Stomach (tissue), 9 donors: ENCODE results near the gene ZBTB22. TPM values are rescaled to one million over a fixed set of nuclear protein-coding genes. Genes with fewer than 3 reads are reported as not detected.

ENCODE experiments used
- DNase-seq, 2 donors: peaks; one replicate each; pipeline versions ENCODE4 v3.0.0 to v3.0.0-alpha.2; 2013 to 2019
- H3K27ac ChIP-seq, 5 donors: fragments of 200-600 bp in 4 of 5; sonication (generic) in 4 of 5; one replicate each; pipeline ENCODE4 v1.5.1; 2013 to 2019; ENCODE audit warnings: mild to moderate bottlenecking in 1 of 5, moderate library complexity in 1 of 5
- H3K27me3 ChIP-seq, 3 donors: fragments of 200-600 bp; sonication (generic); one replicate each; pipeline ENCODE4 v1.5.1; 2017 to 2019; ENCODE audit warnings: mixed run types in 1 of 3
- H3K36me3 ChIP-seq, 4 donors: fragments of 200-600 bp; sonication (generic); 1 replicate in 3 of 4; 2 replicates in 1 of 4; pipeline ENCODE4 v1.5.1; 2016 to 2019
- H3K4me1 ChIP-seq, 4 donors: fragments of 200-600 bp; sonication (generic); one replicate each; pipeline ENCODE4 v1.5.1; 2016 to 2019
- H3K4me3 ChIP-seq, 4 donors: fragments of 200-600 bp; sonication (generic) in 3 of 4; one replicate each; pipeline ENCODE4 v1.5.1; 2016 to 2019; ENCODE audit warnings: mild to moderate bottlenecking in 1 of 4
- H3K9me3 ChIP-seq, 4 donors: fragments of 200-600 bp; sonication (generic); one replicate each; pipeline ENCODE4 v1.5.1; 2016 to 2019
- EP300 ChIP-seq: sonication (generic); formaldehyde crosslinking; IDR thresholded peaks from one replicate; pipeline ENCODE4 v1.6.1; 2017; ENCODE audit warnings: antibody characterized with exemption
- POLR2A ChIP-seq, 4 donors: fragments of 450-650 bp; IDR thresholded peaks; one replicate each; pipeline ENCODE4 v1.6.1; 2016; ENCODE audit warnings: antibody characterized with exemption in 4 of 4, control low read depth in 2 of 4, mild to moderate bottlenecking in 1 of 4, moderate library complexity in 1 of 4
- POLR2AphosphoS5 ChIP-seq, 3 donors: sonication (generic); formaldehyde crosslinking; IDR thresholded peaks; one replicate each; pipeline ENCODE4 v1.6.1; 2016; ENCODE audit warnings: antibody characterized with exemption in 3 of 3
- WGBS, 5 donors: extraction: QIAGEN DNeasy Blood & Tissue Kit in 3 of 5; methylation state at CpG; one replicate each; pipeline versions ENCODE4 v1.1.5 to v1.1.7; 2013 to 2018; 5-methylcytosine and 5-hydroxymethylcytosine counted together
- intact Hi-C: fragments of 100-400 bp; cut with DNase I; formaldehyde crosslinking; loops from one replicate; pipeline ENCODE4 v1.15.1; 2023; ENCODE audit warnings: low total_unique reads
- polyA plus RNA-seq, 3 donors: library from polyadenylated mRNA; stranded (reverse); fragments of 200-250 nt; gene quantifications; one replicate each; pipeline ENCODE4 v1.2.3, GENCODE V29; 2013
- total RNA-seq, 5 donors: library from RNA; depleted of rRNA; stranded (reverse); fragments of >200 nt; gene quantifications; one replicate each; pipeline versions ENCODE4 v1.1.0 to v1.2.3, GENCODE V29; 2014 to 2016
- TF ChIP-seq, protein P1 (sequence below), 7 experiments: fragments of 450-650 bp in 4 of 7; fragments of 200-600 bp in 3 of 7; sonication (generic) in 3 of 7; IDR thresholded peaks; one replicate each; pipeline ENCODE4 v1.5.1; 2016 to 2019; ENCODE audit warnings: antibody characterized with exemption in 7 of 7, control low read depth in 2 of 7, mild to moderate bottlenecking in 1 of 7
- donor health status: healthy with polysubstance abuse.
- donor health status: Bipolar disorder and iron deficiency.
- donor health status: healthy.

ZBTB22 gene
- total and polyA plus RNA-seq, 8 donors, result 1.2 to 45.2 (median 11.1) TPM

DNA sequence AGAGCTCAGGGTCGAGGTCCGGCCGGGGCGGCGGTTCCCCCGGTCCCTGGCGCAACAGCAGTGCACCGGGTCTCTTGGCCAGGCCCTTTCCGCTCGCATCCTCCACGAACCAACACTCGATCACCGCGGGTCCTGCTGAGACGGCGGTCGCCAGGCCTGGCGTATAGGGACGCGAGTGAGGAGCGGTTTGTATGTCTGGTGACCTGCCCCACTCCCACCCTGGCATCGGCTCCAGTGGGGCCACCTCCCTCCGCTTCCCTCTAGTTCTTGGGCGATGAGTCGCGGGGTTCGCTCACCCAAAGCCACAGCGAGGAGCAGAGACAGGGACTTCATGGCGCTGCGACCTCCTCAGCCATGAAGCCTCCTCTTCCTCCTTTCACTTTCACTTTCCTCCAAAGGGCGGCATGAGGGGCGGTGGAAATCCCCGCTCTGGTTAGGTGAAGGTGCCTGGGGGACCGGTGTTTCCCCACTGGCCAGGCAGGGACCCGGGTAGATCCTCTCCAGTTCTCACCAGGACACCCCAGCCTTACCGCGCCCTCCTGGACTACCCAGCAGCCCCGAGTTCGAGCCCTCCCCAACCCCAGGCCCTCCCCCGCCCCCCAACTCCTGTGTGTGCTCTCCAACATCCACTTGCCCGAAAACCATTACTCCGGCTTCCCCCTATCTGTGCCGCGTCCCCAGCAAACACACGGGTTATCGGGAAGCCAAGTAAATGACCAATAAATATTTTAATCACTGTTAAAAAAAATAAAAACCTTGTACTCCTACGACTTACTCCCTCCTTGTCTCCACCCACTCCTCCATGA, 3.6 kb downstream of the ZBTB22 start, which contains the start of gene TAPBP:
Gene TAPBP (minus strand): TSS at position 370 of the 806 bp plus-strand sequence. CDS start 37 bp downstream, at position 333.
- H3K36me3 ChIP-seq, result peaks cover 13 to 41% (median 37%) of the 10 kb centered on the region in 4 donors
- peaks cover 31 to 75% (median 64%) of the 10 kb centered on the region in 4 donors for H3K4me1 ChIP-seq
- TF ChIP-seq, protein P1, sequence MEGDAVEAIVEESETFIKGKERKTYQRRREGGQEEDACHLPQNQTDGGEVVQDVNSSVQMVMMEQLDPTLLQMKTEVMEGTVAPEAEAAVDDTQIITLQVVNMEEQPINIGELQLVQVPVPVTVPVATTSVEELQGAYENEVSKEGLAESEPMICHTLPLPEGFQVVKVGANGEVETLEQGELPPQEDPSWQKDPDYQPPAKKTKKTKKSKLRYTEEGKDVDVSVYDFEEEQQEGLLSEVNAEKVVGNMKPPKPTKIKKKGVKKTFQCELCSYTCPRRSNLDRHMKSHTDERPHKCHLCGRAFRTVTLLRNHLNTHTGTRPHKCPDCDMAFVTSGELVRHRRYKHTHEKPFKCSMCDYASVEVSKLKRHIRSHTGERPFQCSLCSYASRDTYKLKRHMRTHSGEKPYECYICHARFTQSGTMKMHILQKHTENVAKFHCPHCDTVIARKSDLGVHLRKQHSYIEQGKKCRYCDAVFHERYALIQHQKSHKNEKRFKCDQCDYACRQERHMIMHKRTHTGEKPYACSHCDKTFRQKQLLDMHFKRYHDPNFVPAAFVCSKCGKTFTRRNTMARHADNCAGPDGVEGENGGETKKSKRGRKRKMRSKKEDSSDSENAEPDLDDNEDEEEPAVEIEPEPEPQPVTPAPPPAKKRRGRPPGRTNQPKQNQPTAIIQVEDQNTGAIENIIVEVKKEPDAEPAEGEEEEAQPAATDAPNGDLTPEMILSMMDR (IDR thresholded peaks at IDR 0.05), result no peak
- TF ChIP-seq EP300 (no peak), POLR2A (IDR thresholded peaks at IDR 0.05) (no peak), POLR2AphosphoS5 (IDR thresholded peaks at IDR 0.05) (peak; percentile 52 to 88 (median 85))
- peak within 1 kb of the TSS; percentile 64 to 96 (median 76) for H3K4me3 ChIP-seq
- intact Hi-C loops, result no loop called here
- DNase-seq, result peak; percentile 60 to 90
- H3K27ac ChIP-seq, result peak within 1 kb of the TSS; percentile 91 to 97 (median 97)
- no peaks in the 10 kb centered on the region for H3K9me3 ChIP-seq
- no peaks in the 10 kb centered on the region for H3K27me3 ChIP-seq
- 0 to 1% (median 0%) methylated on average over 24 to 47 of the region's 47 CpGs for WGBS, 5 donors

DNA sequence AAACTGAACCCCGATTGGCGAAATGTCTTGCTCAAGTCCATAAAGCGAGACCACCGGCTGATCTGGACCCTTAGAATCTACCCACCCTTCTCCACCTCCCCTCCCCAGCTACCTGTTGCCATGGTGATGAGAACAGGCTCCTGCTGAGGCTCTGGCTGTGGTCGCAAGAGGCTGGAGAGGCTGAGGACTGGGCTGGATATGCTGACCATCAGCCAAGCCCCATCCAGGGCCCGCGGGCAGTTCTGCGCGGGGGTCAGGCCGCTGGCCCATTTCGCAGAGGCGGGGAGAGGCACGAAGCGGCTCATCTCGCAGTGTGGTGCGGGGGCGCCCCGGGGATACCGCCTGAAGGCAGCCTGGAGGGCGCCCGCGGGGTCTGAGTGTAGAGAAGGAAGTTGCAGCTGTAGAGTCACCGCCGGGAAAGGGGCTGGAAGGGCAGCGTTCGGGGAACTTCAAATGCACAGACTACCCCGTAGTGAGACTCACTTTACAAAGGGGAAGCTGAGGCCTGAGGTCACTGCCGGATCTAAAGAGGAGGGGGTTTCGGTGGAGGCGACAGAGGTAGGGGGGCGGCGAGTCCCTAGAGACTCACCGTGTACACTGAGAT, 4.3 kb downstream of the ZBTB22 start:
- Histone ChIP-seq H3K27me3 (no peaks in the 10 kb centered on the region), H3K4me3 (peak overlapping the region; percentile 64 to 96 (median 76)), H3K4me1 (peaks cover 24 to 75% (median 57%) of the 10 kb centered on the region in 4 donors), H3K27ac (peak overlapping the region; percentile 91 to 97 (median 97)), H3K9me3 (no peaks in the 10 kb centered on the region), H3K36me3 (peaks cover 9 to 44% (median 38%) of the 10 kb centered on the region in 4 donors)
- peak; percentile 46 to 76 for DNase-seq
- intact Hi-C loops, result no loop called here
- TF ChIP-seq, protein P1 (IDR thresholded peaks at IDR 0.05), result no peak
- TF ChIP-seq POLR2A (IDR thresholded peaks at IDR 0.05) (no peak), POLR2AphosphoS5 (IDR thresholded peaks at IDR 0.05) (no peak), EP300 (no peak)
- WGBS, 5 donors, result 0 to 1% (median 0%) methylated on average over 19 to 33 of the region's 33 CpGs

DNA sequence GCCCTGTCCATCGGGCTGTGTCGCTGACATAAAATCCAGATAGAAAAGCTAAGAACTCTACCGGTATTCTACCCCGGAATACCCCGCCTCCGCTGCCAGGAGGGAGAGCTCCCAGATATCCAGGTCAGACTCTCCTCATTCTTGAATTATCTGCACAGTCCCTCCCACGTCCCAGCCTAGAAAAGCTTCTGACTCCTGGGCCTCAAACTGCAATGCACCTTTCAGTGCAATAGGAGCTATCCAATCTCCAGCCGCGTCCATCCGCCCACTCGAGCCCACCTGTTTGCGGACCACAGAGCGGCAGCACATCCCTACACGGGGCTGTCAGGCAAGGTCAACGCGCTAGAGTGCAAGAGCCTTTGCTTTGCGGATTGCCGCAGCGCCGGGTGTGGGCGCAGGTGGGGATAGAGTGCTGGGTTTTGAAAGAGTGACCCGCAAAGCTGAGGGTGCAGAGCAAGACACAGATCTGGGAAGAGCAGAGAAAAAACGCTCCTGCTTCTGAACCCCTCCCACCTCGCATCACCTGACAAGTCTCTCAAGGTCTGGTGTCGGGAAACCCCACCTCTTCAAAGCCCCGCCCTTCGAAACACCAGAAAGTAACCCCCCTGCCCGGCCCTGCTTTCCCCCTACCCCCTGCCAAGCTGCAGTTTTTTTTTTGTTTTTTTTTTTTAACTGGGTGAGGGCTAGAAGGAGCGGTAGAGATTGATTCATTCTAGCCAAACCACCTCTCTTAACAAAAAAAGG, 5.0 kb downstream of the ZBTB22 start:
- peak; percentile 78 to 92 for DNase-seq
- TF ChIP-seq EP300, result no peak
- no peak for TF ChIP-seq POLR2AphosphoS5 (IDR thresholded peaks at IDR 0.05)
- TF ChIP-seq POLR2A (IDR thresholded peaks at IDR 0.05), result no peak
- TF ChIP-seq, protein P1 (IDR thresholded peaks at IDR 0.05), result no peak
- peaks cover 9 to 47% (median 41%) of the 10 kb centered on the region in 4 donors for H3K36me3 ChIP-seq
- H3K27ac ChIP-seq, result peak overlapping the region; percentile 91 to 97 (median 97)
- peaks cover 22 to 73% (median 55%) of the 10 kb centered on the region in 4 donors for H3K4me1 ChIP-seq
- no peaks in the 10 kb centered on the region for H3K9me3 ChIP-seq
- peak overlapping the region; percentile 64 to 96 (median 76) for H3K4me3 ChIP-seq
- intact Hi-C loops, result no loop called here
- H3K27me3 ChIP-seq, result no peaks in the 10 kb centered on the region
- WGBS, 5 donors, result 3 to 7% (median 5%) methylated on average over 20 to 29 of the region's 29 CpGs

DNA sequence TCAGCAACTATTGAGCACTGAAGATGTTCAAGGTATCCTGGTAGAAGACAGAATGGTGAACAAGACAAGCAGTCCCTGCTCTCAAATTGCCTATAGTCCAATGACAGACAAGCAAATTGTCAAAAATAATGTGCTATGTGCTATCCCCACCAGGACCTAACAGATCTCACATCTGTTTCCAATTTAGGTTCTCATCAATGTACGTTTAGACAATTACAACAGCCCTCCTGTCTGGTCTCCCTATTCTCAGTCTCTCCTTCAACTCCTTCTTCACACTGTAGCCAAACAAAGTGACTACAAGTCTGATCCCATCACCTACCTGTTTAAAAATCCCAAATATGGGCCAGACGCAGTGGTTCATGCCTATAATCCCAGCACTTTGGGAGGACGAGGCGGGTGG, 11.2 kb downstream of the ZBTB22 start:
- no peaks in the 10 kb centered on the region for H3K9me3 ChIP-seq
- TF ChIP-seq POLR2A (IDR thresholded peaks at IDR 0.05) (no peak), EP300 (no peak), POLR2AphosphoS5 (IDR thresholded peaks at IDR 0.05) (no peak)
- TF ChIP-seq, protein P1 (IDR thresholded peaks at IDR 0.05), result no peak
- intact Hi-C loops, result no loop called here
- H3K36me3 ChIP-seq, result peaks cover 27 to 94% (median 78%) of the 10 kb centered on the region in 4 donors
- no peak for DNase-seq
- H3K4me3 ChIP-seq, result no peak overlapping the region
- no peaks in the 10 kb centered on the region for H3K27me3 ChIP-seq
- 83 to 95% (median 90%) methylated on average over 4 of the region's 4 CpGs for WGBS, 5 donors
- no peak overlapping the region for H3K27ac ChIP-seq
- peaks cover 0 to 54% (median 13%) of the 10 kb centered on the region in 4 donors for H3K4me1 ChIP-seq
